Stimulated activated CD8-positive, alpha-beta memory T cell treated with anti-CD3 and anti-CD28 coated beads, Interleukin-4, amount 100 ng/mL, for 4 hours (primary cell): ENCODE results near the gene ATP1A3.

ENCODE experiments used
- DNase-seq, 2 donors: peaks; one replicate each; pipeline ENCODE4 v3.0.0-alpha.2; 2020; ENCODE audit warnings: low read depth in 2 of 2, low spot score in 1 of 2

ATP1A3 gene

GRCh38 chr19:41987141-41987860 lies 6.7 kb downstream of the ATP1A3 start:
- no peak for DNase-seq

- no peak for DNase-seq
Observed at GRCh38 chr19:41984961-41985360, 9.1 kb downstream of the ATP1A3 start.

DNA sequence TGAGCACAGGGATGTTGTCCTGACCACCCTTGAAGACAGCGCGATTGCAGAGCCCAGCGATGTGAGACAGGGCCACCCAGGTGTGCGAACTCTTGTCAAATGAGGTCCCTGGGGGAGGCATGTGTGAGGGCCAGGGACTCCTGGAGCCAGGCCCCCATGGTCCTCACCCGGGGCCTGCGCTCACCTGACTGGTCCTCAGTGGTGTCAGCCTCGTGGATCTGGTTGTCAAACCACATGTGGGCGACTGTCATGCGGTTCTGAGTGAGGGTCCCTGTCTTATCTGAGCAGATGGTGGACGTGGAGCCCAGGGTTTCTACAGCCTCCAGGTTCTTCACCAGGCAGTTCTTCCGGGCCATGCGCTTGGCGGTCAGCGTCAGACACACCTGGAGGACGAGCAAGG lies 12.3 kb downstream of the ATP1A3 start:
- no peak for DNase-seq

- DNase-seq, result no peak
Observed at GRCh38 chr19:41978470-41978869, 15.6 kb downstream of the ATP1A3 start.

DNA sequence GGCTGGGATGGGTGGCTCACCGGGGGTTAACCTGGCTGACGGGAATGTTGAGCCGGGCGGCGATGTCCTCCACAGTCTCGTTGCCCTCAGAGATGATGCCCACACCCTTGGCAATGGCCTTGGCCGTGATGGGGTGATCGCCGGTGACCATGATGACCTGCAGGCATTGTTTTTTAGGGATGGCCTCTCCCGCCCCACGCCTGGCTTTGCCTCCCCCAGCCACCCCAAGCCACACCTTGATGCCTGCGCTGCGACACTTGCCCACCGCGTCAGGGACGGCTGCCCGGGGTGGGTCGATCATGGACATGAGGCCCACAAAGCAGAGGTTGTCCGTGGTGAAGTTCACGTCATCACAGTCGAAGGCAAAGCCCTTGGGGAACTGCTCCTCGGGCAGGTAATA lies 16.1 kb downstream of the ATP1A3 start:
- DNase-seq, result no peak

GRCh38 chr19:41974652-41975051 lies 19.4 kb downstream of the ATP1A3 start:
- DNase-seq, result no peak

DNA sequence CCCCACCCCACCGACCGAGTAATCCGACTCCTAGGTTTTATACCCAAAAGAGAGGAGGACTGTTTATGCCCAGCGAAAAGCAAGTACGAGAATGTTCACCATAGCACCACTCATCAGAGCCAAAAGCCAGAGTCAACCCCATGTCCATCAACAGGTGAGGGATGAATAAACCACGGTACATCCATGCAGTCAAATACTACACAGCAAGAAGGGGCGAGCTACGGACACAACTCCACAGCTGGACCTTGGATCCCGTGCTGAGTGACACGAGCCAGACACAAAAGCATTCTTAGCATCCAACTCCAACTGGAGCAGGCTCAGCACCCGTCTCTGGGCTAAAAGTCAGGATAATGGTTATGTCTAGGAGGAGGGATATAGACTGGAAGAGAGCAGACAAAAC lies 22.7 kb downstream of the ATP1A3 start:
- DNase-seq, result no peak

GRCh38 chr19:41969772-41970458 lies 24.1 kb downstream of the ATP1A3 start:
- no peak for DNase-seq

DNA sequence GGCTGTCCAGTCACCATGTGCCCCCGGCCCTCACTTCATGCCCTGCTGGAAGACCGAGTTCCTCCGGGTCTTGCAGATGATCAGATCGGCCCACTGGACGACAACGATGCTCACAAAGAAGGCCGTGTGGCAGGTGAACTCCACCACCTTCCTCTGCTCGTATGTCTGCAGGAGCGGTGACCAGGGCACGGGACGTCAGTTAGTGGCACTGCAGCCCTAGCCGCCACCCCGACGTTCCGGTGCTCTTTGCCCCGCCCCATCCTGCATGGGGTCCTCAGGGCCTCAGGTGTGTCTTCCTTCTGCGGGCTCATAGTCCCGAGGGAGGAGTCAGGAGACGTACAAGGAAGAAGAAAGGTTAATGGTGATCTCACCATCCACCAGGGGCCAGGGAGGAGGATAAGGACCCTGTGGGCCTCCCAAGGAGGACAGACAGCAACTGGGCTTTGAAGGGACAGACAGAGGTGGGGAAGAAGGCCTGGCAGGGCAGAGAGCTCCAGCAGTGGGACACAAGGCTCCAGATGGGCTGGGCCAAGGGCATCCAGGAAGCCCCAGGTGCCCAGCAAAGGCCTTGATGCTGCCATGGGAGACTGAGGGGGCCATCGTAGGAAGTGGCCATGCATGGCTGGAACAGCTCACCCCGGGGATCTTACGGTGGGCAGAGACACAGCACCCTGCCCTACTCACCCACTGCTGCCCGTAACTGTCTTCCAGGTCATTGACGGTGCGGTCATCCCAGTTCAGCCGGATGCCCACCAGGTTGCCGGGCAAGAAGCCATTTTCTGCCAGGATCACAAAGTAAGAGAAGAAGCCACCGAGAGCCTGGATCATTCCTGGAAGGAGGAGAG lies 25.1 kb downstream of the ATP1A3 start:
- DNase-seq, result no peak

DNA sequence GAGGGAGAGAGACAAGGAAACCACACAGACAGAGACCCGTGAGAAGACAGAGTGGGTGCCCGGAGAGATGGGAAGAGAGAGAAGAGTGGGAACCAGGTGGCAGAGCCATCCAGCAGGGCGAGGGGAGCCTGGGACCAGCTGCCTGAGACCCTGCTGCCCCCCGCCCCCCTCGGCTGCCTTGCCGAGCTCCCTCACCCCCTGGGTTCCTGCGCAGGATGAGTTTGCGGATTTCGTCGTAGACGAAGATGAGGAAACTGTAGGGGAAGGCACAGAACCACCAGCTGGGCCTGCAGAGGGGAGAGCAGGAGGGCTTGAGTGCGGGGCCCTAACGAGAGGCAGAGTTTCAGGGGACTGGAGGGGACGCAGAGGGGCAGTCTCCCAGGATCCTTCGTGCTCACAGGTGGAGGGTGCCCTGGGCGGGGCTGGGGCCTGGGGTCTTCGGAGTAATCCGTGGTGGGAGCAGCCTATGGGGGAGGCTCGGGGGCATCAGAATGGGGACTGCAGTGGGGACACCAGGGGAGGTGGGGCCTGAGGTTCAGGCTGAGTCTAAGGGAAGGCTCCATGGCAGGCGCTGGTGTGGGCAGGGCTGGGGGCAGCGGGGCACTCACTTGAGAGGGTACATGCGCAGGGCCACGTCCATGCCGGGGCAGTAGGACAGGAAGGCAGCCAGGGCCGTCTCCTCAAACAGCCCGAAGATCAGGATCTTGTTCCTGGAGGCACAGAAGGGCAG lies 26.8 kb downstream of the ATP1A3 start:
- no peak for DNase-seq

DNA sequence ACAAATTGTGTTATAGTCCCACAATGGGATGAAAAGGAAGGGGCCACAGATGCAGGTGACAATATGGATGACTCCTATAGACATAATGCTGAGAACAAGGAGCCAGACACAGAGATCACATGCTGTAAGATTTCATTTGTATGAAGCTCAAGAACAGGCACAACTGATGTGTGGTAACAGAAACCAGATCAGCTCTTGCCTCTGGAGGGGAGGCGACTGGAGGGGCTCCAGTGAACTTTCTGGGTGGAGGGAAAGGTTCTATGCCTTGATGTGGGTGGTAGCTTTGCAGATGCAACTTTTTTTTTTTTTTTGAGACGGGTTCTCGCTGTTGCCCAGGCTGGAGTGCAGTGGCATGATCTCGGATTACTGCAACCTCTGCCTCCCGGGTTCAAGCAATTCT lies 28.9 kb downstream of the ATP1A3 start:
- DNase-seq, result no peak

DNA sequence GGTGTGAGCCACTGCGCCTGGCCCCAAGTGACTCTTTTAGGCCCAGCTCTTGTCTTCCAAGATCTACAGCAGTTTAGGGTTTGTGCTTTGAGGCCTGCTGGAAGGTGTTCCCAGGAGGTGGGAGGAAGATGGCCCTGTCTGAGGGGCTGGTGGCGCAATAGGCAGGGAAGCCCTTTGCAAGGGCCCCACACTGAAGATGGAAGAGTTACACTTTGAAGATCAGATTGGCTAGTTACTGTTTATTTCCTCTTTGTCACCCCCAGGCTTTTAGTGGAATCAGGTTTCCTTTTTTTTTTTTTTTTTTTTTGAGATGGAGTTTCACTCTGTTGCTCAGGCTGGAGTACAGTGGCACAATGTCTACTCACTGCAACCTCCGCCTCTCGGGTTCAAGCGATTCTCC lies 33.1 kb downstream of the ATP1A3 start:
- DNase-seq, result no peak

DNA sequence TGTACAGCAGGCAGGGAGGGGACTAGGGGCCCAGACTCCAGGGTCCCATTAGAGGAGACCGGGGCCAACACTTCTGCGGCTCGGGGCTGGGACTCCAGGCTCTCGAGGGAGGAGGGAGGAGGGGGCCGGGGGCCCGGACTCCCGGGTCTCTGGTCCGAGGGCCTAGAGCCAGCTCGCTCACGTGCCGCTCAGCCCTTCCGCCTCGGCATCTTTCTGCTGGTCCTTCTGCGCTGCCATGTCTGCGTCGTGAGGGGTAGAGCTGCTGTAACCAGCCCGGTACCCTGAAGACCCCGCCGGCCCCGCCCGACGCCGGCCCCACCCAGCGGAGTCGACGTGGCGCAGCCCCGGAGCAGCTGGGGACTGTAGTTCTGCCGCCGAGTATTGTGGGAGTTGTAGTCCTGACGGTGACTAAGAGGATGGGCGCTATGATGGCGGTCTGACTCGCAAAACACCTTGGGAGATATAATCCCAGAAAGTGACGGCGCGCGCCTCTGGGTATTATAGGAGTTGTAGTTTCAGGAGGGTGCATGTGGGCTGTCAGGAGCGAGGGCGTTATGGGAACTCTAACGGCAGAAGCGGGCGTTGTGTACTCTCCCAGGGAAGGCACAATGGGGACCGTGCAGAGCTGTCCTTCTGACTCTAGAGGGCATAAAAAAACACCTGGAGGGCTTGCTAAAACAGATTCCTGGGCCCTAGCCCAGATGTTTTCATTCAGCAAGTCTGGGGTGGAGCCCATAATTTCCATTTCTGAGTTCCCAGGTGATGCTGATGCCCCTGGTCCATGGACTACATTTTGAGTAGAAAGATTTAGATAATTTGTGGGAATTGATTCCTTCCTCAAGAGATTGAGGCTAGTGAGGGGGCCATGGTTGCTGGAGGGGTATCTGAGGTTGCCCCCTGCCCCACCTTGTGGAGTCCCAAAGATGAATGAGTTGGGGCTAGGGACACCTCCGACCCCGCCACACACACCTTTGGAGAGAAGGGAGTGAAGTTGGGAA lies 34.7 kb downstream of the ATP1A3 start, which contains the start of gene RABAC1:
TSS of gene RABAC1 (minus strand) at position 266 of the 998 bp plus-strand sequence. CDS start at position 237, 29 bp downstream.
- peak; percentile 71 to 77 for DNase-seq

DNA sequence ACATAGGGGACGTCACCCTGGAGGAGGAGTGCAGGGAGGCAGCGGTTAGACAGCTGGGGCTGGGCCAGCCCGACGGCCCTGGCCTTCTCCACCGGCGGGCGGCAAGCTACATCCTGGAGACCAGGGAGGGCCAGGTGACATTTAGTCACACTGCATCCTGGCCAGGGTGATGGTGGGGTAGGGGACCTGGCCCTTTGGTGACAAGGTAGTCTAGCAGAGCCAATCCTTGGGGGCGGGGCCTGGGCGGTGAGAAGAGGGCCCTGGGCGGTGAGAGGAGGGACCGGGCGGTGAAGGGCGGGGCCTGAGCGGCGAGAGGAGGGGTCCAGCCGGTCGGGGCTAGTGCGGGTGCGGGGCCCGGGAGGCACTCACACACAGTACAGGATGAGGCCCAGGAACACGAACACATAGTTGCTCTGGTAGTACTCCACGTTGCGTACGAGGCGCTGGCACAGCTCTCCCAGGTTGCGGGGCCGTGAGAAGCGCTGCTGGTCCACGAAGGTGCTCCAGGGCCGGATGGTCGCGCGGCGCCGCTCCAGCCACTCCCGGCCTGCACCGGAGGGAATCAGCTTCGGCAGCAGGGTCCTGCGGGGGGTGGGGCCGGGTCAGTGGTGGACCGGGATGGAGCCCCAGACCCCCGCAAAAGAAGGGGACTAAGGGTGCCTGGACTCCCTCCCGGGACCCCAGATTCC lies 35.5 kb downstream of the ATP1A3 start:
- DNase-seq, result peak; percentile 58 to 66

- no peak for DNase-seq
Observed at GRCh38 chr19:41957838-41958366, 36.1 kb downstream of the ATP1A3 start.

GRCh38 chr19:41957161-41957837 lies 36.7 kb downstream of the ATP1A3 start:
- DNase-seq, result no peak

DNA sequence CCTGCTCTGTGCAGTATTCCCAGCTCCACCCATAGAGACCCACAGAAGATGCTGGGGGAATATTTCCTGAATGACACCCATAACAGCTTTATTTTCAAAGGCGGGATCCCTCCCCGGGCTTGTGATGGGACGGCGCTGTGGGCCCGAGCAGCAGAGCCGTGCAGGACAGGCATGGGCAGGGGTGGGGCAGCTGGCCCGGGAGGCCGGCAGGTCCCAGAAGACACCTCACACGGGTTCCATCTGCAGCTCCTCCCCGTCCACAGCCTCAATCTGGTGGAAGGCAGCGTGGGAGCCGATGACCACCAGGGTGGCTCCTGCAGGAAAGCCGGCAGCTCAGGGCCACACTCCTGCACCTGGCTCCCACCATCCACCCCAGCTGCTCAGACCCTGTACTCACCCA lies 37.4 kb downstream of the ATP1A3 start:
- DNase-seq, result no peak

- no peak for DNase-seq
Observed at GRCh38 chr19:41955521-41955920, 38.5 kb downstream of the ATP1A3 start.
